Activated CD4-positive, CD25-positive, alpha-beta regulatory T cell treated with anti-CD3 and anti-CD28 coated beads, Interleukin-2, amount 50 U/mL, for 16 hours (primary cell): ENCODE measurements around the gene NRXN2.

Experiments
- DNase-seq: peaks from one replicate; pipeline ENCODE4 v3.0.0-alpha.2; 2020; ENCODE audit warnings: low read depth, low spot score

NRXN2 gene

DNA sequence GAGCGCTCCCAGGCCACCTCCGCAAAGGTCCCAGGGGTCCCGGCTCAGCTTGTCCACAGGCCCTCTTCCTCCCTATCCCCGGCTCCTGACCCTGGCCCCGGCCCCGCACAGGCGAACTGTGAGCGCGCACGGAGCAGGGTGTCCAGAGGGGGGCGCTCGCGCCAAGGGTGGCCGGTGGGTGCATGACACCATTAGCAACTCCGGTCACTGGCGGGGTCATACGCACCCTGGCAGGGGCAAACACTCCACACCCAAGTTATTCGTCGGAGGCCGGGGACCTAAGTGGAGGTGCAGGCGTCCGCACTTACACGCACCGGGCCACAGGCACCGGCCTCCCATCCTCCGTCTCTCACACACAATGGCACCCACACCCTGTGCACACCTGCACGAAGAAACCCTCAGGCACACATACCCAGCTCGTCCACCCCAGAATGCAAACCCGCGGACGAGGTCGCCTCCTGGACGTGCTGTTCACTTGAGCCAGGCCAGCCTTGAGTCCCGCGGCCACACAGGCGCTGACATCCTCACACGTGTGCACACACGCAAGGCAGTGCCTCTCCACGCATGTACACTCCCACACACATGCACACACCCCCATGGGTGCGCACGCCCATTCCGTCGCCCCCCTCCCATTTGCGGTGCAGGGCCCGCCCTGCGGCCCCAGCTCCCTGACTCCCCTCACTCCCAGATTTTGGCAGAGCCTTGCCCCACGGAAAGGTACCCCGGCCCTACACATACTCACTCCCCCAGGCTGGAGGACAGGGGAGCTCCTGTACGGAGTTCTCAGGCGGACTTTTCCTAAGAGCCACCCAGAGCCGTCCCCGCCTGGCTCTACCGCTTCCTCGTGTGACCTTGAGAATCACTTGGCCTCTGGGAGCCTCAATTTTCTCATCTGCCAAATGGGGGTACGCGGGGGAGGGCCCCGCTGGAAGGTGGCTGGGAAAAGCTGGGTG lies 20.9 kb upstream of the NRXN2 start, which contains the start of gene RASGRP2:
Gene RASGRP2, minus strand, starts transcription at position 552 of the 953 bp plus-strand sequence. CDS start 1,276 bp downstream, outside the sequence.
- peak; percentile 66 for DNase-seq

DNA sequence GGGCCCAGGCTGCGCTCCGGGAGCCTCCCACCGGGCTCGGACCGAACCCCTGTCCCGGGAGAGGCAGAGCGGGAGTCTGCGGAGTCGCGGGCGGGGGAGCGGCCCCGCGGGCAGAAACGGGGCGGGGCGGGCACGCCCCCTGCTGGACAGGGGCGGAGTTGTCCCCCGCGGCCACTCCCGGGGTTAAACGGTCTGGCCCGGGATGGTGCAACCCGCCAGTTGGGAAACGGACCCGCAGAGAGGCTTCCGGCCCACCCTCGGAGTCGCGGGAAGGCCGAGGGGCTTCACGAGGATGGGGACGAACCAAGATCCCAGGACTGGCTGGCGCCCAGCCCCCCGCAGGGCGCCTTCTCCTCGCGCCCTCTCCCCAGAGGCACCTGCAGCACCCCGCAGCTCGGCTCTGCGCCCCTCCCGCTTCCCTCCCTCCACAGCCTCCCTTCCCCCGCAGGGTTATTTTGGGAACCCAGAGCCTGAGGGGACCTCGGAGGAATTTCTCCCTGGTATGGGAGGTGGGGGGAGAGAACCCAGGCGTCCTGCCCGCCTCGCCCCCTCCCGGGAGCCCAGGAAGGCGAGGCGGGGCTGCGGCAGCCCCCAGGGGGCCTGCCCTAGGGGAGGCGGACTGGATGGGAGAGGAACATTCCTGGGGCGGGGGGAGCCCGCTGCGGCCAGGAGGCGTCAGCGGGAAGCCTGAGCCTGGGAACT lies 20.0 kb upstream of the NRXN2 start:
- peak; percentile 58 for DNase-seq

GRCh38 chr11:64742087-64742888 lies 19.3 kb upstream of the NRXN2 start:
- DNase-seq, result no peak

GRCh38 chr11:64741375-64742086 lies 18.5 kb upstream of the NRXN2 start:
- DNase-seq, result no peak

GRCh38 chr11:64739871-64740270 lies 16.9 kb upstream of the NRXN2 start:
- DNase-seq, result no peak

- no peak for DNase-seq
Observed at GRCh38 chr11:64736654-64737053, 13.7 kb upstream of the NRXN2 start.

DNA sequence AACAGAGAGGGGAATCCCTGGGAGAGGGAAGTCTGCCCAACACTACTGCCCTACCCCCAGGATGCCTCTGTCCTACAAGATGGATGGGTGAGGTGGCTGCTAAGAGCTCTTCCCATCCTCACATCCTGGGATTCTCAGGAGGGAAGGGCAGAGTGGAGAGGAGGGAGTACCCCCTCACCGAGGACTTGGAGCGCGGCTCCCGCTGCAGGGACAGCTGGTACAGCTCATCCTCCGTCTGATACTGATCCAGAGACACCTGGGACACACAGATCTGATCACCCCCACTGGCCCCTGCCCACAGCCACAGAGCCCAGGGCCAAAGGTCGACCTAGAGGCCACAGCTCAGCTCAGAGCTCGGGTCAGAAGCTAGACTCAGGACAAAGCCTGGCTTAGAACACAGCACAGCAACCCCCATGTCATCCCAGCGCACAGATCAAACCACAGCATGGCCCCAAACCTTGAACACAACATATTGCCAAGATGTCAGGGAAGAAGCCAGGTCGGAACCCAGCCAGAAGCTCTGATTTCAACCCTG lies 12.8 kb upstream of the NRXN2 start:
- no peak for DNase-seq

GRCh38 chr11:64734811-64735724 lies 12.1 kb upstream of the NRXN2 start:
- DNase-seq, result no peak

GRCh38 chr11:64731601-64732000 lies 8.6 kb upstream of the NRXN2 start:
- no peak for DNase-seq

DNA sequence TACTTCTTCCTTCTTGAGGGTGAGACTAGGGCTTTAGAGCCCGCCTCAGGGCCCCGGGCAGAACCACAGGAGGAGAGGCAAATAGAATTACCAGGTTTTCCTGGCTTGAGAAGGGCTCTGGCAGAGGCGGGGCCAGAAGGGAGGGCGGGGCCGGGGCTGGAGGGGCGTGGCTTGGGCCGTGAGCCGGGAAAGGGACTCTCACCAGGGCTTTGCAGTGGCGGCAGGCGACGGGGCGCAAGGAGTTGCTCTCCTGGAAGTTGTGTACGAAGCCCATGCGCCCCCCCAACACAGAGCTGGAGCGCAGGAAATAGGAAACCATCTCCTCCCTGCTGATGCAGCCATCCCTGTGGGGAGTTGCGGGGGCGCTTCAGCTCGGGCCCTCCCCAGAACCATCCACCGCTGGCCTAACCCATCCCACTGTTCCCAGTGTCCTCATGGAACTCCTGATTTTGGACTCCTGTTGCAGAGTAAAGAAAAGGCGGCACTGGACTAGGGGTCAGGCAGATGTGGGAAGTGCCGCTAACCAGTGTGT lies 6.9 kb upstream of the NRXN2 start:
- DNase-seq, result no peak

- DNase-seq, result no peak
Observed at GRCh38 chr11:64728757-64729365, 5.9 kb upstream of the NRXN2 start.

- DNase-seq, result no peak
Observed at GRCh38 chr11:64726867-64727530, 4.0 kb upstream of the NRXN2 start.

- no peak for DNase-seq
Observed at GRCh38 chr11:64726211-64726641, 3.2 kb upstream of the NRXN2 start.

- DNase-seq, result no peak
Observed at GRCh38 chr11:64724863-64725532, 2.0 kb upstream of the NRXN2 start.

GRCh38 chr11:64723907-64724862 lies 1.2 kb upstream of the NRXN2 start:
- DNase-seq, result no peak

DNA sequence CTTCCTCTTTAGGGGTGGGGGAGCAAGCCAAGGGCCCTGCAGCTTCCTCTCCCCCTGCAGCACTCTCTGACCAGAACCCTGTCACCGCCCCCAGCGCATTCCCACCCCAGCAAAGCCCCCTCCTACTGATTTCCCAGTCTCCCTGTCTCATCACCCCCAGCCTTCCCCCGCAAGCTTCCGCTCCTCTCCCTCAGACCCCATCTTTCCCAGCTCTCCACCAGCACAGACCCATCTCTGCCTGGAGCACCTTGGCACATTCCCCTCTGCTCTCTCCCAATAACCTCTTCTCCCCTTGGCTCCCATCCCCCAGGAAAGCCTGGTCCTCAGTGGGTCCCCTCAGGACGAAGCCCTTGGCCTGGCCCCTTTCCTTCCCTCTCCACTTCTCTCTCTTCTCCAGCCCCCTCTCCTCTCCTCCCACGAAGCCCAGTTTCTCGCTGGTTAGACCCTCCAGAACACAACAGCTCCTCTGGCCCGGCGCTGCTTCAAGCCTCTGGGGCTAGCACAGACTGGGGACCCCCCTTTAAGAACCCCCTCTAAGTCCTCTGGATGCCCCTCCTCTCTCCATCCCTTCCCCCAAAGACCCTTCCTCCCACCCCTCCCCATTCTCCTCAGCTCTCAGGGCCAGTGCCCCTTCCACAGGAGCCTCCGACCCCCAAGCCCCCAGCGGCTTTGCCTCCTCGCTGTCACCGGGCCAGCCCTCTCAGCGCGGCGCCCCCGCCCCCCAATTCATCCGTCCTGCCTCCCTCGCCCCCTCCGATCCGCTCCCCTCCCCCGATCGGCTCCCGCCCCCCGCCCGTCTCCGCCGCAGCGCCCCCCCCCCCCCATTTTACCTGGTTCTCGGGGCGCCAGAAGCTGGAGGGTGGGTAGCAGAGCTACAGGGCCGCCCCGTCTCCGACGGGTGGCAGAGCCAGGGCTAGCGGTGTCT lies 594 bp downstream of the NRXN2 start:
- no peak for DNase-seq
